AG09309 (cell line): ENCODE measurements around the gene NPC2.

Experiments
- DNase-seq: peaks from one replicate; pipeline ENCODE4 v3.0.0-alpha.2; 2010; ENCODE audit warnings: low read depth
- H3K4me3 ChIP-seq: 2 replicates; pipeline ENCODE4 v1.5.1; 2011; ENCODE audit warnings: mild to moderate bottlenecking, low read depth, low read length, moderate library complexity; ENCODE audit not compliant: control insufficient read depth
- CTCF ChIP-seq: IDR thresholded peaks from 2 replicates; pipeline ENCODE4 v1.5.1; 2011; ENCODE audit warnings: mild to moderate bottlenecking, low read depth, low read length, inconsistent platforms; ENCODE audit not compliant: insufficient read depth, control insufficient read depth; ENCODE audit errors: missing control alignments

NPC2 gene

DNA sequence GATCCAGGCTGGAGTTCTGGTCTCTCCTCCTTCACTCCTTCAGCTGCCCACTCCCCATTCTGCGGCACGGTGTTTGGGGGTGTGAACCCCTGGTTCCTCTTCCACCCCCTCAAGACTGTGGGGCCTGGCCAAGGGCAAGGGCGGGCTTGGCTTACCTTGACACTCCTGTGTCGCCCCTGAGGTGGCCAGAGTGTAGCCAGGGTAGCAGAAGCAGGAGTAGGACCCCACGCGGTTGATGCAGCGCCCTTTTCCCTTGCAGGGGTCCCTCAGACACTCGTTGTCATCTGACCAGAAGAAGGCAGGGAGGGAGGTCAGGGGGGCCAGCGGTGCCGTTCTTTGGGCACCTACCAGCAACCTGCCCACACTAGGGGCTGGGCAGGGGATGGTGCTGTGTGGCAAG, 28.7 kb upstream of the NPC2 start:
- DNase-seq, result no peak
- no peak for TF ChIP-seq CTCF
- H3K4me3 ChIP-seq, result no peak overlapping the region

DNA sequence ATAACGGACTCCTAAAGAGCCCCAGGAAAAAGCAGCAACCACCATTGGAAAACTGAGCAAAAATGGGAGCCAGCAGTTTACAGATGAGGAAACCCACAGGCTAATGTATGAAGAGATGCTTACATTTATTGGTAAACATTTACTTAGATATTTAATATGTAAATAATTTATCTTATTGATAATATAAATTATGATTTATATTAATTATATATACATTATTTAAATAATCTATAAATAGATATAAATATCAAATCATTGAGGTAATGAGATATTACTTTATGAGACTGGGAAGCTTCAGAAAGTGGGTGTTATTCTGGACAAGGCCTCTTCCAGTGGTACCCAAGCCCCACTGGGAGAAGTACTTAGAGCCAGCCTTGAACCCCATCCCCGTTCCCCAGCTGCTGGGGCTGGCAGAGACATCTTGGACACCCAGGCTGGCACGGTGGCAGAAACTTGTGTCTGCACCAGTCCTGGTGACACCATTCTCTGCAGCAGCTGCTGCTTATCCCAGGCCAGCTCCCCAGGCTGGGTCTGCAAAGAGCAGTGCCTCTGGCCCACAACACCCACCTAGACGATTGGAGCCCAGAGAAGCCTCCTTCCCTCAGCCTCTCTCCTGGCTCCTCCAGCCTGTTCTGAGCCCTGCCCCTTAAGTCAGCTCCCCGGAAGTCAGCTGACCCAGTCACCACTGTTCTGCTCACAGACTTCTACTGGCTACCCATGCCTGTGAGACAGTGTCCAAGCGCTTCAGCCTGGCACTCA, 26.4 kb upstream of the NPC2 start:
- DNase-seq, result no peak
- H3K4me3 ChIP-seq, result no peak overlapping the region
- TF ChIP-seq CTCF, result no peak

DNA sequence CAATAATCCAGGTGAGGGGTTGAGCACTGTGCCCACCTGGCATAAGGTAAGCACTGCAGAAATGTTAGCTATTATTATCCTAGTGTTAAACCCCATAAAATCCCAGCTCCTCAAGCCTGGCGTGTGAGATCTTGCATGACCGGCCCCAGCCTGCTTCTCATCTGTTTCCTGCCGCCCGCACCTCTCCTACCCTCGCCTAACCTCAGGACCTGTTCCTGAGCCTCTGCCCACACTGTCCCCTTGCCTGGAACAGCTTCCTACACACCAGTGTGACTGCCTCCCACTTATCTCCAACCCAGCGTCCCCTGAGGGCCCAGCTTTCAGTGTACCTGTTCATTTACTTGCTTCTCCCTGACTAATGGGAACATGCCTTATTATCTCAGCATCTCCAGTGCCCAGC, 25.1 kb upstream of the NPC2 start:
- no peak overlapping the region for H3K4me3 ChIP-seq
- no peak for TF ChIP-seq CTCF
- DNase-seq, result no peak

DNA sequence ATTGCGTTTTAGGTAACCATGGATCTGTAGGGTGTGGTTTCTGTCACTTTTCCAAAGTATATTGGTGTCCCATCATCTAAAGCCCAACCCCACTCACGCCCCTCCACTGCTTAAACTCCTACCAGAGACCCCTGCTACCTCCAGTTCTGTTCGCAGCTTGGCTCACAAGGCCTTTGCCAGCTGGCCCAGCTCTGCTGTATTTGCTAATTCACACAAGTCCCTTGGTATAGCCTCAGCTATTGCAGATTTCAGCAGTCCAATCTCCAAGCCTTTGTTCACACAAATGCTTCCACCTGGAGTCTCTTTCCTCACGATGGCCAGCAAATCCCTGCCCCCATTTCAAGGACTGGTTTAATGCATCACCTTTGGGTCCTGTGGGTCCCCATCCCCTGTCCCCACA, 24.6 kb upstream of the NPC2 start:
- TF ChIP-seq CTCF, result no peak
- H3K4me3 ChIP-seq, result no peak overlapping the region
- DNase-seq, result no peak

DNA sequence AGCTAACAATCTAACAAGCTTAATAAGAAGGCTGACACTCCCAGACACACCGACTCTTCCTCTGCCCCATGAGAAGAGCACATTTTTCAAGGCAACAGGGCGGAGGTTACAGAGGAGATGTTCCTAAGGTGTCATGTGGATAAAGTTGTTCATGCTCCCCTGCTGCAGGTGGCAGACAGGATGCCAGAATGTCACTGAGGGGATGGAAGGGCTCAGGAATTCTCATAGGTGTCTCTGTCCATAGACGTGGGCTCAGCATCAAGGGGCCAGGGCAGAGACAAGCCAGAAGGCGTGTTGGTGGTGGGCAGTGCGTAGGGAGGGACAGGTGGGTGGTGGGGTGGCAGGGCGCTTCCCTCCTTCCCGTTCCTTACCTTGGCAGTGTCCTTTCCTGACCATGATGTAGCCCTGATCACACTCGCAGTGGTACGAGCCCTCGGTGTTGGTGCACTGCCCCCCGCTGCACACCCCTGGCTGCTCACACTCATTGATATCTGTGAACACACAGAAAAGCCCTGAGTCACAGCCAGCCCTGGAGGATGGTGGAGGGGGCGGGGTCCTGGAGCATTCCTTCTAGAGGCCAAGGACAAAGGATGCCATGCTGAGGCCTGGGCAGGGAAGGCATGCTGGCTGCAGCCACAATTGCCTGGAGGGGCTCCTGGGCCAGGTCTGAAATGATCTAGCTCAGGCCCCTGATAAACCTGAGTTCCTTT, 23.5 kb upstream of the NPC2 start:
- H3K4me3 ChIP-seq, result no peak overlapping the region
- DNase-seq, result no peak
- no peak for TF ChIP-seq CTCF

GRCh38 chr14:74515891-74516412, 22.8 kb upstream of the NPC2 start:
- TF ChIP-seq CTCF, result no peak
- no peak for DNase-seq

More at GRCh38 chr14:74515891-74516412, 22.8 kb upstream of the NPC2 start:
- no peak overlapping the region for H3K4me3 ChIP-seq
